ENCODE results near the gene AHNAK2.
"Not testable (repeated sequence)": the region's sequence is repeated elsewhere in the genome, so short reads cannot be mapped to it uniquely, and the experiment has no call there.

Gene AHNAK2

GRCh38 chr14:104950021-104950420 is 28.2 kb downstream of the AHNAK2 start:
- FAIRE-seq, result no peak

GRCh38 chr14:104949406-104949955 is 28.7 kb downstream of the AHNAK2 start:
- FAIRE-seq, result not testable (repeated sequence)

- FAIRE-seq, result no peak
These were observed 29.5 kb downstream of the AHNAK2 start for GRCh38 chr14:104948736-104949031.

GRCh38 chr14:104947881-104948735 is 30.1 kb downstream of the AHNAK2 start:
- FAIRE-seq, result not testable (repeated sequence)

GRCh38 chr14:104947201-104947600 is 31.0 kb downstream of the AHNAK2 start:
- not testable (repeated sequence) for FAIRE-seq

GRCh38 chr14:104945986-104946965 is 31.9 kb downstream of the AHNAK2 start:
- FAIRE-seq, result not testable (repeated sequence)

- not testable (repeated sequence) for FAIRE-seq
These were observed 32.9 kb downstream of the AHNAK2 start for GRCh38 chr14:104945266-104945665.

- not testable (repeated sequence) for FAIRE-seq
These were observed 33.6 kb downstream of the AHNAK2 start for GRCh38 chr14:104944436-104945205.

GRCh38 chr14:104944016-104944308 is 34.2 kb downstream of the AHNAK2 start:
- FAIRE-seq, result not testable (repeated sequence)

- FAIRE-seq, result not testable (repeated sequence)
These were observed 34.8 kb downstream of the AHNAK2 start for GRCh38 chr14:104943216-104944015.

- no peak for FAIRE-seq
These were observed 35.6 kb downstream of the AHNAK2 start for GRCh38 chr14:104942586-104942985.

GRCh38 chr14:104941508-104942365 is 36.4 kb downstream of the AHNAK2 start:
- no peak for FAIRE-seq

GRCh38 chr14:104940526-104941150 is 37.5 kb downstream of the AHNAK2 start:
- no peak for FAIRE-seq

GRCh38 chr14:104939666-104940410 is 38.3 kb downstream of the AHNAK2 start:
- no peak for FAIRE-seq

- FAIRE-seq, result no peak
These were observed 39.2 kb downstream of the AHNAK2 start for GRCh38 chr14:104938960-104939359.

GRCh38 chr14:104938436-104938835 is 39.7 kb downstream of the AHNAK2 start:
- no peak for FAIRE-seq

GRCh38 chr14:104937694-104938365 is 40.3 kb downstream of the AHNAK2 start:
- no peak for FAIRE-seq

GRCh38 chr14:104937161-104937560 is 41.0 kb downstream of the AHNAK2 start:
- no peak for FAIRE-seq
